ENCODE measurements around the gene EEF1B2. TPM values are rescaled to one million over a fixed set of nuclear protein-coding genes. Genes with fewer than 3 reads are reported as not detected.
"Not testable (repeated sequence)": the region's sequence is repeated elsewhere in the genome, so short reads cannot be mapped to it uniquely, and the experiment has no call there.

The EEF1B2 gene
- total RNA-seq, 1 donor from 2014 or later = 453 TPM

DNA sequence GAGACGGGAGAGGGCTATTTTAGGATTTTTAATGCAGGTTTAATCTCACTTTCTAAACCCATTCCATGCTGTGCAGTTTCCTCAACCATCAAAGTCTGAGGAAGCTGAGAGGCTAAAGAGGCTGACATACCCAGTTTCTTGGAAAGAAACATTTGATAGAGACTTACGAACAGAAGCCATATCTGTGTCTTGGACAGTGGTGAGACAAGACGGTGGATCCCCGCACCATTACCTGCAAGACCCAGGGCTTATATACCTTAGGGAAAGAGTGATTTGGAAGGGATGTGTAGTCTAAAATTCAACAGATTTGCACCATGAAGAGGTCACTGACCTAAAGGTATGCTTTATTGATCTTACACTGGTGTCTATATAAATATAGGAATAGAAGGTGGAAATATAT is 13.5 kb downstream of the EEF1B2 start:
- Mint-ChIP-seq H3K27ac (no peak overlapping the region), H3K27me3 (no peaks in the 10 kb centered on the region), H3K4me3 (ENCODE audit: low read depth) (no peak overlapping the region), H3K4me1 (ENCODE audit: low read depth) (no peaks in the 10 kb centered on the region), H3K9me3 (ENCODE audit: low read depth) (peaks cover 5% of the 10 kb centered on the region), H3K36me3 (ENCODE audit: insufficient read depth) (peaks cover 14% of the 10 kb centered on the region)
- TF ChIP-seq, protein P1, sequence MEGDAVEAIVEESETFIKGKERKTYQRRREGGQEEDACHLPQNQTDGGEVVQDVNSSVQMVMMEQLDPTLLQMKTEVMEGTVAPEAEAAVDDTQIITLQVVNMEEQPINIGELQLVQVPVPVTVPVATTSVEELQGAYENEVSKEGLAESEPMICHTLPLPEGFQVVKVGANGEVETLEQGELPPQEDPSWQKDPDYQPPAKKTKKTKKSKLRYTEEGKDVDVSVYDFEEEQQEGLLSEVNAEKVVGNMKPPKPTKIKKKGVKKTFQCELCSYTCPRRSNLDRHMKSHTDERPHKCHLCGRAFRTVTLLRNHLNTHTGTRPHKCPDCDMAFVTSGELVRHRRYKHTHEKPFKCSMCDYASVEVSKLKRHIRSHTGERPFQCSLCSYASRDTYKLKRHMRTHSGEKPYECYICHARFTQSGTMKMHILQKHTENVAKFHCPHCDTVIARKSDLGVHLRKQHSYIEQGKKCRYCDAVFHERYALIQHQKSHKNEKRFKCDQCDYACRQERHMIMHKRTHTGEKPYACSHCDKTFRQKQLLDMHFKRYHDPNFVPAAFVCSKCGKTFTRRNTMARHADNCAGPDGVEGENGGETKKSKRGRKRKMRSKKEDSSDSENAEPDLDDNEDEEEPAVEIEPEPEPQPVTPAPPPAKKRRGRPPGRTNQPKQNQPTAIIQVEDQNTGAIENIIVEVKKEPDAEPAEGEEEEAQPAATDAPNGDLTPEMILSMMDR (IDR thresholded peaks at IDR 0.05; ENCODE audit: unreplicated experiment) = no peak
- DNase-seq (ENCODE audit: low spot score, unreplicated experiment) = no peak

GRCh38 chr2:206176121-206176520 is 16.4 kb downstream of the EEF1B2 start:
- TF ChIP-seq, protein P1 (IDR thresholded peaks at IDR 0.05; ENCODE audit: unreplicated experiment) = no peak
- H3K36me3 Mint-ChIP-seq (ENCODE audit: insufficient read depth) = no peaks in the 10 kb centered on the region
- H3K9me3 Mint-ChIP-seq (ENCODE audit: low read depth) = no peaks in the 10 kb centered on the region
- H3K4me1 Mint-ChIP-seq (ENCODE audit: low read depth) = no peaks in the 10 kb centered on the region
- DNase-seq (ENCODE audit: low spot score, unreplicated experiment) = no peak
- no peak overlapping the region for H3K4me3 Mint-ChIP-seq (ENCODE audit: low read depth)
- H3K27me3 Mint-ChIP-seq = no peaks in the 10 kb centered on the region
- no peak overlapping the region for H3K27ac Mint-ChIP-seq

- H3K27me3 Mint-ChIP-seq = no peaks in the 10 kb centered on the region
- no peaks in the 10 kb centered on the region for H3K36me3 Mint-ChIP-seq (ENCODE audit: insufficient read depth)
- no peak overlapping the region for H3K27ac Mint-ChIP-seq
- H3K9me3 Mint-ChIP-seq (ENCODE audit: low read depth) = no peaks in the 10 kb centered on the region
- no peak for DNase-seq (ENCODE audit: low spot score, unreplicated experiment)
- H3K4me3 Mint-ChIP-seq (ENCODE audit: low read depth) = no peak overlapping the region
- TF ChIP-seq, protein P1 (IDR thresholded peaks at IDR 0.05; ENCODE audit: unreplicated experiment) = no peak
- H3K4me1 Mint-ChIP-seq (ENCODE audit: low read depth) = no peaks in the 10 kb centered on the region
Observed at GRCh38 chr2:206176901-206177300, 17.2 kb downstream of the EEF1B2 start.

- not testable (repeated sequence) for DNase-seq (ENCODE audit: low spot score, unreplicated experiment); H3K27me3 Mint-ChIP-seq; H3K9me3 Mint-ChIP-seq (ENCODE audit: low read depth); H3K4me1 Mint-ChIP-seq (ENCODE audit: low read depth); H3K27ac Mint-ChIP-seq; H3K36me3 Mint-ChIP-seq (ENCODE audit: insufficient read depth); H3K4me3 Mint-ChIP-seq (ENCODE audit: low read depth)
Observed at GRCh38 chr2:206181526-206181925, 21.8 kb downstream of the EEF1B2 start.

GRCh38 chr2:206189691-206190090 is 30.0 kb downstream of the EEF1B2 start:
- no peaks in the 10 kb centered on the region for H3K9me3 Mint-ChIP-seq (ENCODE audit: low read depth)

GRCh38 chr2:206190111-206190510 is 30.4 kb downstream of the EEF1B2 start:
- no peak overlapping the region for H3K27ac Mint-ChIP-seq
- no peaks in the 10 kb centered on the region for H3K36me3 Mint-ChIP-seq (ENCODE audit: insufficient read depth)
- no peaks in the 10 kb centered on the region for H3K27me3 Mint-ChIP-seq
- no peak for DNase-seq (ENCODE audit: low spot score, unreplicated experiment)
- no peaks in the 10 kb centered on the region for H3K4me1 Mint-ChIP-seq (ENCODE audit: low read depth)
- no peaks in the 10 kb centered on the region for H3K9me3 Mint-ChIP-seq (ENCODE audit: low read depth)
- TF ChIP-seq, protein P1 (IDR thresholded peaks at IDR 0.05; ENCODE audit: unreplicated experiment) = no peak
- no peak overlapping the region for H3K4me3 Mint-ChIP-seq (ENCODE audit: low read depth)

More at GRCh38 chr2:206189691-206190090, 30.0 kb downstream of the EEF1B2 start:
- TF ChIP-seq, protein P1 (IDR thresholded peaks at IDR 0.05; ENCODE audit: unreplicated experiment) = no peak
- Mint-ChIP-seq H3K36me3 (ENCODE audit: insufficient read depth) (no peaks in the 10 kb centered on the region), H3K4me3 (ENCODE audit: low read depth) (no peak overlapping the region), H3K4me1 (ENCODE audit: low read depth) (no peaks in the 10 kb centered on the region), H3K27me3 (no peaks in the 10 kb centered on the region), H3K27ac (no peak overlapping the region)
- DNase-seq (ENCODE audit: low spot score, unreplicated experiment) = no peak
